Measurements from ENCODE around the gene TTC21A. TPM values are rescaled to one million over a fixed set of nuclear protein-coding genes. Genes with fewer than 3 reads are reported as not detected.

TTC21A gene
- total and polyA plus RNA-seq, 10 of the 15 experiments (the other 5 are each of a cell fraction or from before 2014, with no cell fraction given): 0.62 to 3.2 (median 1.2) TPM

- WGBS (ENCODE audit: insufficient coverage, insufficient replicate concordance, low lambda C conversion rate, missing lambda C conversion rate): 67% methylated on average over 1 of the region's 1 CpG
- POLR2A ChIA-PET: interaction anchor here (0.7 to 2.5 kb wide), 3 partner anchors 11 to 360 kb away, joined by 4 to 5 read pairs (median 5); no protein-coding TSS in a partner anchor
- Histone ChIP-seq H3K9me3 (replicated peaks; ENCODE audit: control insufficient read depth, insufficient read depth, low read length) (no peaks in the 10 kb centered on the region), H2AFZ (ENCODE audit: control insufficient read depth, low read depth, low read length) (no peak overlapping the region), H3K4me3 (no peak overlapping the region), H4K20me1 (ENCODE audit: control insufficient read depth, insufficient read depth) (no peaks in the 10 kb centered on the region), H3K79me2 (ENCODE audit: control insufficient read depth, insufficient read depth, low read length) (no peaks in the 10 kb centered on the region), H3K4me1 (ENCODE audit: control insufficient read depth, insufficient read depth, low read length) (no peaks in the 10 kb centered on the region), H3K36me3 (ENCODE audit: control insufficient read depth in 2 of 2, insufficient read depth in 2 of 2, low read length in 1 of 2) (no peaks in the 10 kb centered on the region), H3K4me2 (ENCODE audit: control insufficient read depth, insufficient read depth) (no peak overlapping the region), H3K27ac (ENCODE audit: control insufficient read depth, insufficient read depth) (no peak overlapping the region), H3K9ac (ENCODE audit: control insufficient read depth, insufficient read depth, low read length) (no peak overlapping the region), H3K27me3 (replicated peaks in 1 of 2; ENCODE audit: control insufficient read depth in 2 of 2, insufficient read depth in 2 of 2, low read length in 1 of 2) (no peaks in the 10 kb centered on the region; a peak in 1 of 4 replicates)
- ATAC-seq: no peak
- DNase-seq (ENCODE audit: low read depth, low spot score): no peak
- intact Hi-C loops (cut with micrococcal nuclease; ENCODE audit: unreplicated experiment) (no loop called here), in situ Hi-C loops (cut with MboI) (no loop called here)
- FAIRE-seq: no peak
- SMC1A ChIA-PET (ENCODE audit: uncharacterized antibody, unreplicated experiment): interaction anchor here (0.7 to 1.5 kb wide), 4 partner anchors 8 to 77 kb away, joined by 3 to 4 read pairs (median 3); no protein-coding TSS in a partner anchor
- CTCF ChIA-PET: interaction anchor here (0.8 to 6.1 kb wide), 2 partner anchors 21 to 42 kb away, joined by 5 to 28 read pairs; partner anchors contain the start of gene XIRP1
- TF ChIP-seq NFXL1 (IDR thresholded peaks at IDR 0.05; ENCODE audit: borderline replicate concordance) (no peak), USF1 (IDR thresholded peaks at IDR 0.05; ENCODE audit: borderline replicate concordance, extremely low read length, insufficient read depth, low read depth, low read length) (no peak)
- RAD21 ChIA-PET (ENCODE audit: unreplicated experiment): no interaction called here
- no TSS peak for BruUV-seq (replicated peaks)
These were observed 62.2 kb downstream of the TTC21A start for GRCh38 chr3:39169712-39170111.

- ATAC-seq (no peak), FAIRE-seq (no peak), DNase-seq (ENCODE audit: low read depth, low spot score) (no peak)
- no peak for TF ChIP-seq MEF2A (IDR thresholded peaks at IDR 0.05; ENCODE audit: insufficient read depth, low read depth, low read length)
- no peak for TF ChIP-seq NR2C2 (IDR thresholded peaks at IDR 0.05; ENCODE audit: borderline replicate concordance, control insufficient read depth, insufficient read length, low read depth)
- no peak for TF ChIP-seq ZNF207 (IDR thresholded peaks at IDR 0.05; ENCODE audit: borderline replicate concordance)
- no peak for TF ChIP-seq RELB (IDR thresholded peaks at IDR 0.05; ENCODE audit: low read depth)
- no peak for TF ChIP-seq EGR1 (IDR thresholded peaks at IDR 0.05; ENCODE audit: borderline replicate concordance in 1 of 2, low read depth in 2 of 2, low read length in 2 of 2)
- no peak for TF ChIP-seq GATAD2B (conservative IDR thresholded peaks at IDR 0.05; ENCODE audit: low read depth)
- no TSS peak for BruUV-seq (replicated peaks)
- H3K4me1 ChIP-seq (ENCODE audit: control insufficient read depth, insufficient read depth, low read length): no peaks in the 10 kb centered on the region
- H4K20me1 ChIP-seq (ENCODE audit: control insufficient read depth, insufficient read depth): no peaks in the 10 kb centered on the region
- SMC1A ChIA-PET (ENCODE audit: uncharacterized antibody, unreplicated experiment): interaction anchor here (0.7 to 1.5 kb wide), 3 partner anchors 8 to 144 kb away, joined by 3 to 4 read pairs (median 3); no protein-coding TSS in a partner anchor
- no peak overlapping the region for H3K27ac ChIP-seq (ENCODE audit: control insufficient read depth, insufficient read depth)
- no peaks in the 10 kb centered on the region; a peak in 1 of 4 replicates for H3K27me3 ChIP-seq (replicated peaks in 1 of 2; ENCODE audit: control insufficient read depth in 2 of 2, insufficient read depth in 2 of 2, low read length in 1 of 2)
- in situ Hi-C loops (cut with MboI) (no loop called here), intact Hi-C loops (cut with micrococcal nuclease; ENCODE audit: unreplicated experiment) (no loop called here)
- CTCF ChIA-PET: interaction anchor here (0.8 to 6.1 kb wide), 2 partner anchors 20 to 43 kb away, joined by 5 to 28 read pairs; partner anchors contain the start of gene XIRP1
- H3K36me3 ChIP-seq (ENCODE audit: control insufficient read depth in 2 of 2, insufficient read depth in 2 of 2, low read length in 1 of 2): no peaks in the 10 kb centered on the region
- H3K9me3 ChIP-seq (replicated peaks; ENCODE audit: control insufficient read depth, insufficient read depth, low read length): no peaks in the 10 kb centered on the region
- no peaks in the 10 kb centered on the region for H3K79me2 ChIP-seq (ENCODE audit: control insufficient read depth, insufficient read depth, low read length)
- POLR2A ChIA-PET: no interaction called here
- H3K9ac ChIP-seq (ENCODE audit: control insufficient read depth, insufficient read depth, low read length): no peak overlapping the region
- 99% methylated on average over 4 of the region's 4 CpGs for WGBS (ENCODE audit: insufficient coverage, insufficient replicate concordance, low lambda C conversion rate, missing lambda C conversion rate)
- H3K4me3 ChIP-seq: no peak overlapping the region
- H2AFZ ChIP-seq (ENCODE audit: control insufficient read depth, low read depth, low read length): no peak overlapping the region
- H3K4me2 ChIP-seq (ENCODE audit: control insufficient read depth, insufficient read depth): no peak overlapping the region
- RAD21 ChIA-PET (ENCODE audit: unreplicated experiment): no interaction called here
These were observed 63.0 kb downstream of the TTC21A start for GRCh38 chr3:39170461-39170860.
